Hematopoietic multipotent progenitor cell treated with erythropoietin and hydrocortisone succinate and interleukin-3 and kit ligand, for 8 days (in vitro differentiated cells): Measurements from ENCODE around the gene KCNH3.
A peak's percentile ranks its signal among the peaks of the same experiment; 100 is the strongest.
"Not testable (repeated sequence)": the region's sequence is repeated elsewhere in the genome, so short reads cannot be mapped to it uniquely, and the experiment has no call there.

ENCODE experiments used
- DNase-seq: peaks from one replicate; pipeline ENCODE4 v3.0.0-alpha.2; 2015

Gene KCNH3

GRCh38 chr12:49588721-49589516 lies 50.1 kb downstream of the KCNH3 start:
- DNase-seq: peak; percentile 92

- no peak for DNase-seq
These were observed 59.7 kb downstream of the KCNH3 start for GRCh38 chr12:49598527-49598926.

- DNase-seq: no peak
These were observed 61.1 kb downstream of the KCNH3 start for GRCh38 chr12:49599961-49600360.

GRCh38 chr12:49603721-49604120 lies 64.9 kb downstream of the KCNH3 start:
- DNase-seq: no peak

- no peak for DNase-seq
These were observed 66.0 kb downstream of the KCNH3 start for GRCh38 chr12:49604856-49605255.

GRCh38 chr12:49605539-49605938 lies 66.7 kb downstream of the KCNH3 start, which contains the start of gene FAM186B:
Gene FAM186B (minus strand): TSS chr12:49605639. CDS start chr12:49605477, 162 bp downstream.
- DNase-seq: not testable (repeated sequence)
